Heart right ventricle (tissue), 16 donors: ENCODE data around the gene UBE2G2. TPM values are rescaled to one million over a fixed set of nuclear protein-coding genes. Genes with fewer than 3 reads are reported as not detected.
A peak's percentile ranks its signal among the peaks of the same experiment; 100 is the strongest.

Experiments used
- ATAC-seq, 8 donors: fragments of 200-7000 bp; cut with Tn5 transposase; one replicate each; pipeline ENCODE4 v1.9.1; 2020; ENCODE audit warnings: mild to moderate bottlenecking in 8 of 8, moderate library complexity in 8 of 8, moderate number of reproducible peaks in 1 of 8
- DNase-seq, 2 donors: peaks; one replicate each; pipeline ENCODE4 v3.0.0-alpha.2; 2020
- H3K27ac ChIP-seq, 10 donors: fragments of 200-600 bp; sonication (generic) in 2 of 10; one replicate each; pipeline versions ENCODE4 v1.5.0 to v1.8.0; 2020 to 2022; ENCODE audit warnings: mild to moderate bottlenecking in 3 of 10
- H3K27me3 ChIP-seq, 7 donors: fragments of 200-600 bp; one replicate each; pipeline ENCODE4 v1.8.0; 2021 to 2022; ENCODE audit warnings: mild to moderate bottlenecking in 2 of 7
- H3K36me3 ChIP-seq, 9 donors: fragments of 200-600 bp; sonication (generic) in 1 of 9; one replicate each; pipeline versions ENCODE4 v1.5.0 to v1.8.0; 2020 to 2022; ENCODE audit warnings: mild to moderate bottlenecking in 2 of 9
- H3K4me1 ChIP-seq, 9 donors: fragments of 200-600 bp; sonication (generic) in 1 of 9; one replicate each; pipeline versions ENCODE4 v1.5.0 to v1.8.0; 2020 to 2022; ENCODE audit warnings: mild to moderate bottlenecking in 4 of 9
- H3K4me3 ChIP-seq, 10 donors: fragments of 200-600 bp; sonication (generic) in 2 of 10; one replicate each; pipeline versions ENCODE4 v1.5.0 to v1.8.0; 2020 to 2022; ENCODE audit warnings: mild to moderate bottlenecking in 7 of 10, moderate library complexity in 2 of 10
- H3K9me3 ChIP-seq, 11 donors: fragments of 200-600 bp in 10 of 11; sonication (generic) in 2 of 11; one replicate each; pipeline versions ENCODE4 v1.5.0 to v1.8.0; 2013 to 2022; ENCODE audit warnings: mild to moderate bottlenecking in 2 of 11, control low read depth in 1 of 11, moderate library complexity in 1 of 11
- WGBS, 2 donors: extraction: QIAGEN DNeasy Blood & Tissue Kit; methylation state at CpG; one replicate each; pipeline ENCODE4 v1.1.7; 2013; ENCODE audit warnings: inconsistent platforms in 1 of 2; 5-methylcytosine and 5-hydroxymethylcytosine counted together
- intact Hi-C, 10 donors: fragments of 100-400 bp; cut with DNase I; formaldehyde crosslinking; loops; one replicate each; pipeline versions ENCODE4 v1.11.1 to v1.14.2; 2022
- polyA plus RNA-seq, 2 donors: library from polyadenylated mRNA; stranded (reverse); fragments of 200-250 nt; gene quantifications; one replicate each; pipeline ENCODE4 v1.2.3, GENCODE V29; 2013
- total RNA-seq, 10 donors: library from RNA; stranded (reverse); fragmentation: NEBNext Ultra II Directional in 3 of 10; extraction: Animal tissue kit (Norgen Biotek cat#: 25700) in 3 of 10; gene quantifications; one replicate each; pipeline versions ENCODE4 v1.2.1 to v1.2.4, GENCODE V29; 2021 to 2023
- TF ChIP-seq, protein P1 (sequence below), 9 donors: fragments of 200-600 bp; sonication (generic) in 2 of 9; IDR thresholded peaks; one replicate each; pipeline versions ENCODE4 v1.5.0 to v1.8.0; 2021 to 2022; ENCODE audit warnings: antibody characterized with exemption in 9 of 9, mild to moderate bottlenecking in 5 of 9, moderate library complexity in 1 of 9
- donor health status: Arrhythmogenic right ventricular cardiomyopathy.
- donor health status: ischemic (EF 13 %, LVEDD 7.1; RV severe dilation, severe dysfunction).
- donor health status: healthy with polysubstance abuse.
- donor health status: DM: no; HTN: yes; CAD: no.
- donor health status: DM: no; HTN: no; CAD: no.
- donor health status: ischemic (EF 25% LVEDD 6.9; RV normal size, moderate dysfunction).
- donor health status: ischemic (EF 25% LVEDD 5.7; RV mildly dilated, moderate dysfunction).
- donor health status: healthy.
- donor health status: DM: yes; HTN: yes; CAD: no.
- donor health status: Ischemic cardiomyopathy.
- donor health status: ischemic (EF 35%, LVEDD 5.7; RV mildly dilated, moderate dysfunction).
- donor health status: nonischemic (EF 11% LVEDD 7.7; RV severe dilation, severe dysfunction).
- donor health status: DM: yes; HTN: yes; CAD: no.
- donor health status: PGD.
- donor health status: ischemic (EF 29% LVEDD 5.4; RV normal size, mild dysfunction).
- donor health status: nonischemic (EF 23%, LVEDD 6.1; RV moderate dilation, normal function).

UBE2G2 gene
- total and polyA plus RNA-seq, 12 donors, result 39.6 to 89.5 (median 63.2) TPM

DNA sequence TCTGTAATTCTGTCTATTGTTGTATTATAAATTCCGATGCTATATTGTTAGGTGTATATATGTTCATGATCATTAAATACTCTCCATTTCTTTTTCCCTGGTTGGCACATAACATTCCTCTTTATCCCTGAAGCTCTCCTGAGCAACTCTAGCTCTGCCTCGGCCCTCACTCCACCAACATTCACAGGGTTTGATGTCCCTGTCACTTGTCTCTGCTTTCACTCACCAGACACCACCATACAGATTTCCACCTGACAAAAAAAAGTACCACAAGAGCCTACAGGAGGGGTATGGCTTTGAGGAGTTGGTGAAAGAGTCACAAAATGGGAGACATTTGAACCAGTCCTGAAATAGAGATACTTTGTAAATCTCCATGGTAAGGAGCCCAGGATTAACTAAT, 81.5 kb downstream of the UBE2G2 start:
- H3K4me1 ChIP-seq, result peaks cover 0 to 9% (median 0%) of the 10 kb centered on the region in 9 donors
- 54 to 60% methylated on average over 2 of the region's 2 CpGs for WGBS, 2 donors
- H3K36me3 ChIP-seq, result no peaks in the 10 kb centered on the region
- intact Hi-C loops, result no loop called here
- DNase-seq (no peak), ATAC-seq (peak in 3 of 8 donors; percentile 64 to 82 (median 75))
- no peak overlapping the region for H3K4me3 ChIP-seq
- H3K27me3 ChIP-seq, result peaks cover 0 to 86% (median 42%) of the 10 kb centered on the region in 7 donors
- TF ChIP-seq, protein P1, sequence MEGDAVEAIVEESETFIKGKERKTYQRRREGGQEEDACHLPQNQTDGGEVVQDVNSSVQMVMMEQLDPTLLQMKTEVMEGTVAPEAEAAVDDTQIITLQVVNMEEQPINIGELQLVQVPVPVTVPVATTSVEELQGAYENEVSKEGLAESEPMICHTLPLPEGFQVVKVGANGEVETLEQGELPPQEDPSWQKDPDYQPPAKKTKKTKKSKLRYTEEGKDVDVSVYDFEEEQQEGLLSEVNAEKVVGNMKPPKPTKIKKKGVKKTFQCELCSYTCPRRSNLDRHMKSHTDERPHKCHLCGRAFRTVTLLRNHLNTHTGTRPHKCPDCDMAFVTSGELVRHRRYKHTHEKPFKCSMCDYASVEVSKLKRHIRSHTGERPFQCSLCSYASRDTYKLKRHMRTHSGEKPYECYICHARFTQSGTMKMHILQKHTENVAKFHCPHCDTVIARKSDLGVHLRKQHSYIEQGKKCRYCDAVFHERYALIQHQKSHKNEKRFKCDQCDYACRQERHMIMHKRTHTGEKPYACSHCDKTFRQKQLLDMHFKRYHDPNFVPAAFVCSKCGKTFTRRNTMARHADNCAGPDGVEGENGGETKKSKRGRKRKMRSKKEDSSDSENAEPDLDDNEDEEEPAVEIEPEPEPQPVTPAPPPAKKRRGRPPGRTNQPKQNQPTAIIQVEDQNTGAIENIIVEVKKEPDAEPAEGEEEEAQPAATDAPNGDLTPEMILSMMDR (IDR thresholded peaks at IDR 0.05), result no peak
- no peak overlapping the region for H3K27ac ChIP-seq
- no peaks in the 10 kb centered on the region for H3K9me3 ChIP-seq

Other genes with a start within 250 kb of the UBE2G2 start
- not detected for gene KRTAP10-3, start 243.0 kb downstream of the UBE2G2 start, total RNA-seq
- gene KRTAP10-3, start 243.0 kb downstream of the UBE2G2 start, polyA plus RNA-seq, result not detected
- not detected for gene KRTAP10-4, start 228.1 kb downstream of the UBE2G2 start, total RNA-seq
- gene KRTAP10-4, start 228.1 kb downstream of the UBE2G2 start, polyA plus RNA-seq, result not detected
- gene KRTAP10-5, start 221.2 kb downstream of the UBE2G2 start, total RNA-seq, result not detected
- gene KRTAP10-5, start 221.2 kb downstream of the UBE2G2 start, polyA plus RNA-seq, result not detected
- gene KRTAP10-6, start 209.3 kb downstream of the UBE2G2 start, total RNA-seq, result not detected
- gene KRTAP10-6, start 209.3 kb downstream of the UBE2G2 start, polyA plus RNA-seq, result not detected
- gene KRTAP10-7, start 201.2 kb downstream of the UBE2G2 start, total RNA-seq, result not detected
- not detected for gene KRTAP10-7, start 201.2 kb downstream of the UBE2G2 start, polyA plus RNA-seq
- not detected for gene KRTAP10-8, start 189.7 kb downstream of the UBE2G2 start, total RNA-seq
- gene KRTAP10-8, start 189.7 kb downstream of the UBE2G2 start, polyA plus RNA-seq, result not detected
- not detected for gene KRTAP10-9, start 174.7 kb downstream of the UBE2G2 start, total RNA-seq
- gene KRTAP10-9, start 174.7 kb downstream of the UBE2G2 start, polyA plus RNA-seq, result not detected
- not detected for gene KRTAP10-10, start 164.5 kb downstream of the UBE2G2 start, total RNA-seq
- gene KRTAP10-10, start 164.5 kb downstream of the UBE2G2 start, polyA plus RNA-seq, result not detected
- gene KRTAP10-11, start 155.4 kb downstream of the UBE2G2 start, total RNA-seq, result not detected
- gene KRTAP10-11, start 155.4 kb downstream of the UBE2G2 start, polyA plus RNA-seq, result not detected
- gene KRTAP12-4, start 147.2 kb downstream of the UBE2G2 start, total RNA-seq, result not detected
- not detected for gene KRTAP12-4, start 147.2 kb downstream of the UBE2G2 start, polyA plus RNA-seq
- not detected for gene KRTAP12-3, start 143.9 kb downstream of the UBE2G2 start, total RNA-seq
- gene KRTAP12-3, start 143.9 kb downstream of the UBE2G2 start, polyA plus RNA-seq, result not detected
- gene KRTAP12-2, start 134.9 kb downstream of the UBE2G2 start, total RNA-seq, result not detected
- not detected for gene KRTAP12-2, start 134.9 kb downstream of the UBE2G2 start, polyA plus RNA-seq
- gene KRTAP12-1, start 119.7 kb downstream of the UBE2G2 start, total RNA-seq, result not detected
- gene KRTAP12-1, start 119.7 kb downstream of the UBE2G2 start, polyA plus RNA-seq, result not detected
- not detected for gene KRTAP10-12, start 104.6 kb downstream of the UBE2G2 start, total RNA-seq
- not detected for gene KRTAP10-12, start 104.6 kb downstream of the UBE2G2 start, polyA plus RNA-seq
- gene TSPEAR, start 90.2 kb downstream of the UBE2G2 start, total RNA-seq, result 1 to 10 TPM in 4 of 10 donors, under 1 TPM in 3, not detected in 3; 0.12 to 2.1 (median 1.0) TPM
- 1 to 10 TPM in 1 of 2 donors, under 1 TPM in 1; under 0.01 to 3.4 TPM for gene TSPEAR, start 90.2 kb downstream of the UBE2G2 start, polyA plus RNA-seq
- 10 to 100 TPM; 56.9 to 80.9 (median 72.6) TPM for gene SUMO3, start 16.2 kb upstream of the UBE2G2 start, total RNA-seq
- gene SUMO3, start 16.2 kb upstream of the UBE2G2 start, polyA plus RNA-seq, result 10 to 100 TPM; 14.9 to 70.0 TPM
- 100 to 1,000 TPM; 109 to 188 (median 148) TPM for gene PTTG1IP, start 71.9 kb upstream of the UBE2G2 start, total RNA-seq
- gene PTTG1IP, start 71.9 kb upstream of the UBE2G2 start, polyA plus RNA-seq, result 100 to 1,000 TPM; 122 to 172 TPM
- gene ITGB2, start 119.1 kb upstream of the UBE2G2 start, total RNA-seq, result 100 to 1,000 TPM in 1 of 10 donors, 10 to 100 TPM in 5, 1 to 10 TPM in 4; 5.1 to 151 (median 10.3) TPM
- 10 to 100 TPM; 12.4 to 12.7 TPM for gene ITGB2, start 119.1 kb upstream of the UBE2G2 start, polyA plus RNA-seq
- 10 to 100 TPM; 42.4 to 67.2 (median 52.6) TPM for gene SLX9, start 138.2 kb upstream of the UBE2G2 start, total RNA-seq
- gene SLX9, start 138.2 kb upstream of the UBE2G2 start, polyA plus RNA-seq, result 10 to 100 TPM; 68.1 to 83.6 TPM